ENCODE data around the gene VWA8.

Gene VWA8

GRCh38 chr13:41960637-41961465 is at the start of gene VWA8:
VWA8 (minus strand) TSS chr13:41961109; CDS start chr13:41961015, 94 bp downstream.
- peak; percentile 82 to 86 for DNase-seq

GRCh38 chr13:42009057-42009456 is 48.1 kb upstream of the VWA8 start:
- DNase-seq: no peak

DNA sequence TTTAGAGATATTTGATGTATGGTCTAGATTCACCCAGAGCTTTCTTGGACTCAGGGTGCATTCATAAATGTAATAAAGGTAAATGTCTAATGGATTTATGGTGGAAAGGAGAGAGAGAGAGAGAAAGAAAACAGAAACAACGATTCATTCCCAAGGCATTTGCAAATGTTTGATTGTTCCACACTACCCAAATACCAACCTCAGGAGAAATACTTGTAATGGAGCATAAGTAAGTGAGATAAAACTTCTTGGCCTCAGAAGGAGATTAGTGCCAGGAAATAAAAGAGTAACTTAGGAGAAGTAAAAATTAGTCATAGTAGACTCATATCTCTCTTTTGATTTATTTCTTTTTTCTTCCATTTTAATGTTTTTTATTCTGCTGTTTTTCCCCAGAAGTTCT is 46.9 kb upstream of the VWA8 start:
- DNase-seq: no peak

DNA sequence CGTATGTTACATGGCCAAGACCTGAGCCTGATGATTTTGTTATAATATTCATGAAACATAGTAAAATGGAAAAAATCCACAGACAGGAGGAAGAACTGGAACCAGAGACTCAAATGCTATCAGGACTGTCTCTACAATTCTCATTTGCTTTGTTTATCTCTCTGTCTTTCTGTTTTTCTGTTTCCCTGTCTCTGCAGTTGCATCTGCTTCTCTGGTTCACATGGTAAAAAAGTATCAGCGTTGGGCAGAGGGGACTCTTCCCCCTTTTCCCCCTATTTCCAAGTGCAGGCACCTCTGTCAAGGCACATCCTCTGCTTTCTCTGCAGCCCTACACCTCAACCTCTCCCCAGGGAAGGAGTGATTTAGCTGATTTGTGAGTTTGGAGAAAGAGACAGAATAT is 41.2 kb upstream of the VWA8 start:
- no peak for DNase-seq

DNA sequence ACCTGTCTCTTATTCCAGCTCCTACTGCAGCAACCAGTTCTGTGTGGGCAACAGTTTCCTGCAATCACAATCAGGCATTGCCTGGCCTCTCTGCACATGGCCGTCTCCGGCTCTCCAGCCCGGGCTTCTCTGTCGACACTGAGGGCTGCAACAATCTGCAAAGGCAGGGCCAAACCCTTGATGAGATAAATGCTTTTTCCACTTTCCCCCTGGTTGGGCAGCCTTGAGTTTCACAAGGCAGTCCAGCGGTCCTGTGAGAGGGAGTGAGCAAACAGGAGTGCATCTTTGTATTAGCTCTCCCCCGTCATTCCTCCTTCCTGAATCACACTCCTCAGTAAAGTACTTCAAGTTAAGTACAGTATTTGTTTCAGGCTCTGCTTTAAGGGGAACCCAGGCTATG is 40.7 kb upstream of the VWA8 start:
- no peak for DNase-seq

GRCh38 chr13:42000846-42001245 is 39.9 kb upstream of the VWA8 start:
- no peak for DNase-seq

DNA sequence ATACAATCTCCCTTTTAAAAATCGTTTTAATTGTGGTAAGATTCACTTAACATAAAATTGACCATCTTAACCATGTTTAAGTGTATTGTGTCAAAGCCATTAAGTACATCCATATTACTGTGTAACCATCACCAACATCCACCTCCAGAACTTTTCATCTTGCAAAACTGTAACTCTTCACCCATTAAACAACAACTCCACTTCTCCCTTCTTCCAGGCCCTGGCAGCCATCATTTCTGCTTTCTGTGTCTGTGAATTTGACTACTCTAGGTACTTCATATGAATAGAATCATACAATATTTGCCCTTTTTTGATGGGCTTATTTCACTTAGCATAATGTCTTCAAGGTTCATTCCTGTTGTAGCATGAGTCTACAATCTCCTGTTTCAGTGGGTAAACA is 36.5 kb upstream of the VWA8 start:
- DNase-seq: no peak

DNA sequence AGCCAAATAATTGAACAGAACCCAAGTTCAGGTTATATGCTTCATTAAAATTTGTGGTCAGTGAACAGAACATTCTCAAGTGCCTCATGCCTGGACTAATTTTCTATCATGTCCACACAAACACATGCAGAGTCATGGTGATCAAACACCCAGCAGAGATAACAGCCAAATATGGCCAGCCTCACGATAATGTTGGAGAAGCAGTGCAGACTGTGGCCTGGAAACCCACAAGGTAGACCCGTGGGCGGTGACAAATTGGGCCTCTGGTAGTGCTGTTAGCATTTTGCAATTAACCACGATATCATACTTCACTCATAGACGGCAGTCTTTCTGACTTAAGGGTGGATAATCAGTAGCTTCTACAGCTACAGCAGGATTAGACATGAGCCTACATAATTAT is 35.0 kb upstream of the VWA8 start:
- DNase-seq: no peak

DNA sequence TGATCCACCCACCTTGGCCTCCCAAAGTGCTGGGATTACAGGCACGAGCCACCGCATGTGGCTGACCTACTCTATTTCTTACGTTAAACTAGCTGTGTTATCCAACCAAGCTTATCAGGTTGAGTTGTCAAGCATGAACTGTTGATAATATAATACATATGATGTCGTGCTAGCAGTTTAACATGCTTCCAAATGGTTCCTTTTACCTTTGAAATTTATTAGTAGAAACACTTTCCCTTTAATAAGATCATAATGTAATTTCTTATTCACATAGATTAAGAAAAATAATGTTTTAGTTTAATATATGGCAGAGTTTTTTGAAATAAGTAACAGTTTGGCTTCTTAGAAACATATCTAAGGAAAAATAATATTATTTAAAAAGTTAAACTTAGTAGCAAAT is 34.4 kb upstream of the VWA8 start:
- DNase-seq: no peak

- no peak for DNase-seq
Observed at GRCh38 chr13:41994696-41995095, 33.8 kb upstream of the VWA8 start.

GRCh38 chr13:41991936-41992335 is 31.0 kb upstream of the VWA8 start:
- DNase-seq: no peak

DNA sequence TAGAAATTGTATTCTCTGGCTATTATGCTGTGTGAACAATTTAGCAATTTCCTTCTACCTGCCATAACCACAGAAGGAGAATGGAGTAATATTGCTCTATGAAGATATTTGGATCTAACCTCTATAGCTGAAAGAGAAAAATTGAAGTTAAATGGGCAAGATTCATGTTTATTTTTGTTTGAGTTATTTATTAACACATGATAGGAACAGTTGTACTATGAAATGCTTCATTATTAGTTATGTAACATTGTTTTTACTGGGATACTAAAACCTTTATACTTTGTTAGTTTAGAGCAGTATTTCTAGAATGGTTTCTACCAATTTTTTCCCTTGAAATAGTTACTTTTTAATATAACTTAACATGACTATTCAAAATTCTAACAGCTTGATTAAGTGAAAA is 27.3 kb upstream of the VWA8 start:
- no peak for DNase-seq

DNA sequence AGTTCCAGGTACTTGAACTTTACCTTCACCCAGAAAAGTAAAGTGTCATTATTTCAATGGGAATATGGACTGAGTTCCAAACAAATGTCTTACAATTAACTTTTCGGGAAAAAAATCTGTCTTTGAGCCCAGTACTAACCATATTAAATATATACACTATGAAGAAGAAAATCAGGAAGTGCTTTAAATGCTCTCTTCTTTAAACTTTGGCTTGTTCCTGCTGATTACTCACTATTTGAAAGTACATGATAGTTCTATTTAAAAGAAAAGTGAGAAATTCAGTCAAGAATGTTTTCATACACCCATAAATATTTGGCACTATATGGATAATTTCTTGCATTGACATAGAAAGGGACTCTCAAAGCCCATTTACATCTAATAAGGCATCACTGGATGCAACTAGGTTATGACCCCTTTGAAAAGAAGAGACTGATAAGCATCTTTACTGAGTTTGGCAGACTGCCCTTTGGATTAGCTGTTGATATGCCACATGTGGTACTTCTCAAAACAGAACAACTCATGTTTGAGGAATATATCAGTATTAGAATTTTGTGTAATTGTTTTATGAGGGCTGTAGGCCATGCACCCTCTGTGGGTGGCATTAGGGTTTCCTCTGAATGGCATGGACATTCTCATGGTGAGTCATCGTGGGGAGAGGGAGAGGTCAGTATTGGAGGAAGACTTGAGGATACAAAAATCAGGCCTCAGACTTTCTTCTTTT is 25.0 kb upstream of the VWA8 start:
- no peak for DNase-seq

GRCh38 chr13:41981951-41982715 is 21.2 kb upstream of the VWA8 start:
- no peak for DNase-seq

DNA sequence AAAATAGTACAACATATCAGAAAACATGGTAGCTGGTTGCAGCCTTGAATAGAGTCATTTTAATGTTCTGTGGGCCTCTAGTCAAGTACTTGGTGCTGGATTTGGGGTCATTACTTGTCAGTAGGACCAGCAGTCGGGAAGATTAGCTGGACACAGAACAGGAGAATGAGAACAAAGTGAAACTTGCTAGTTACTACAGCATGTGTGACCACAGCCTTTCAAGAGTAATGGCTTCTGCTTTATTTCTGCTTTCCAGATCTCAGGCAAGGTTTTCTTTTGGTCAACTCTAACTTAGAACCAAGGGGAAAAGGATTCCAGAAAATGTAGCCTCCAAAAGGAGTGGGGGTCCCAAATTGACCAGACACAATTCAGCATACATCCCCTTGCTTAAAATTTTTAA is 17.1 kb upstream of the VWA8 start:
- DNase-seq: no peak

DNA sequence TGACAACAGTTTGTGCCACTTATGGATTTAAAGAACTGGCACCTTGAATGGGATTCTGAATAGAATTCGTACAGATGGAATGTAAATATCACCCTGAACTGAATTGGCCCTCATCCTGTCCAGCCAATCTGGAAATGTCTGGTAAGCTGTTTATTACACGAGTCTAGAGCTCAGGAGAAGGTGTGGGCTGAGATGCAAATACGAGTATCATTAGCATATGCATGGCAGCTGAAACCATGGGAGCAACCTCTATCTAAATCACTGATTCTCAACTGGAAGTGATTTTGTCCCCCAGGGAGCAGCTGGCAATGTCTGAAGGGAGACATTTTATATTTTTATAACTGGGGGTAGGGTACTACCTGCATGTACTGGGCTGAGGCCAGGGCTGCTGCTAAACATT is 15.6 kb upstream of the VWA8 start:
- DNase-seq: no peak

DNA sequence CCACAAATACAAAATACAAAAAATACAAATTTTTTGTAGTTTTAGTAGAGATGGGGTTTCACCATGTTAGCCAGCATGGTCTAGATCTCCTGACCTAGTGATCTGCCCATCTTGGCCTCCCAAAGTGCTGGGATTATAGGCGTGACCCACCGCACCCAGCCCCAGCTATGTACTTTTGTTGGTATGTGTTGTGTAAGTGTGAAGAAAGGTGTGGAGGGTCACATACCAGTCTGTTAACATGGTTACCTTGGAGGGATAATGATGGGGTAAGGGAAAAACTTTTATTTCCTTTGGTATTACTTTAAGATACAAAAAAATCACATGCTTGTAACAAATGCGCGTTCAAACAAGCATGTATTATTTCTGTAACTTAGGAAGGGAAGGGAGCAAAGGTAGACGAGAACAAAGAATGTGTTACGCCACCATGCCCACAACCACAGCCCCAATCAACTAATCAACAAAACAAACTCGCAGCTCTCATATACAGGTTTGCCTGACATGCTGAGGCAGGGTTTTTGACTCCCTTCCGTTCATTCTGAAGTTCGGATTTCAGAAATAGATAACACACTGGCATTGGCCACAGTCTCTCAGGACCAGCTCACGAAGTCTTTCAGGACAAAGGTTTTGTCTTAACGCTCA is 13.5 kb upstream of the VWA8 start:
- peak in 1 of 2 donors; percentile 36 for DNase-seq

GRCh38 chr13:41973247-41973741 is 12.4 kb upstream of the VWA8 start:
- no peak for DNase-seq

DNA sequence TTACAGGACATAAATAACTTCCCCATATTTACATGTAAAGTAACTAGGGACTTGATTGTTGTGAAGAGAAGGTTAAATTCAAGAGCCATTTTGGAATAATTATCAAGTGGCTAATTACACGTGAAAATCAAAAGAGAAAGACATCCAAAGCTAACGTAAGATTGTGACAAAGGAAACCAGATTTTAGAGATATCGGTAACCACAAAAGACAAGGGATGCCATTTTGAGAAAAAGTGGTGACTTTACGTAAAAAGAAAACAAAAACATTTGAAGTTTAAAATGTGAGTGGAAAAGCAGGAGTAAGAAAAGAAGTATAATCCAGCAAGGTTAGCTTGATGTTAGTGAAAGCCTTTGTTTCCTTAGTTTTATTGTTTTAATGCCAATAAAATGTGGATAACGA is 10.9 kb upstream of the VWA8 start:
- DNase-seq: peak in 1 of 2 donors; percentile 51

DNA sequence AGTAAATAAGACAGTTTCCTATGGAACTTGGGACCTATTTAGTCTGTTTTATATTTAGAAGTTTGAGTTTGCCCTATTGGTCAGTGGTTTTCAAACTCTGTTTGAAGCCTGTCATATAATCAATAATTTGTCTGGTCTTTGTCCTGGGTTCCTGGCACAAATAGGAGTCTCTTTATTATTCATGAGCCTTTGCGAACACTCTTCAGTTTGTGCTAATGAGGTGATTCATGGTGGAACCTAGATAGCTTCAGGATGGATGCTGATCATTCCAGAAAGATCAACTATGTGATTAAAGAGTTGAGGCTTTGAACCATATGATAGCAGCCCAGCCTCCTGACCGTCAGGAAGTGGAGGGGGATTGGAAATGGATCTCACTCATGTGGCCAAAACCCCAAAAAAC is 10.0 kb upstream of the VWA8 start:
- no peak for DNase-seq

DNA sequence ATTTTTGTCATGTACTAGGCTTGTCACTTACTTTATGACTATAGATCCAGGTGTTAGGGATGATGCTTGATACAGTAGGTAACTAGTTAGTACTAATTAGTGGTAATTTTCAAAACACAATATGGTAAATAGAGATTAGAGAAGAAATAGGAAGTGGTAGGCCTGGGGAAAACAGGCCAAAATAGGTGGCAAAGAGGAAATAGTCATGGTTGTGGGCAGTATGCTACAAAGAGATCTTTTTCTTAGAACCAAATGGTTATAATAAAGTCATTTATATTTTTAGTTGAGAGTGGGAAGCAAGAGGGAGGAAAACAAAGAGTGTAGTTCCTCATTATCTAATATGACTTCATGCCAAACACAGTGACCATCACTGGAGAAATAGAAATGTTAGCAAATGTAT is 9.1 kb upstream of the VWA8 start:
- DNase-seq: no peak

GRCh38 chr13:41969072-41969471 is 8.2 kb upstream of the VWA8 start:
- DNase-seq: no peak

DNA sequence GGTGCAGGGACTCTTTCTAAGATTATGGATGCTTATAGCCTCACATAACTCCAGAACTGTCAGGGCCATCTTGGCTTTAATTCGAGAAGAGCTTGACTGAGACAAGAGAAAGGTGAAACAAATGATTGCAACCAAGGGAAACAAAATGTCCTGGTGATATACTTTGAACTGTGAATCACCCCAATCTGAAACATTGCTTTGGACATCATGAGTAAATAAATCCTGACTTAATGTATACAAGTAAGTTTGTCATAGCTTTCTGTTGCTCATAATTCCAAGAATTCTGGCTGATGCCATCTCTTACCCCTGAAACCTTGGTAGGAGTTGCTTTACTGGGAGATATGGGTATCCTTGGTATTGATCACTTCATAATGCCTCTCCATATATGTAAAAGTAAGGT is 5.8 kb upstream of the VWA8 start:
- DNase-seq: no peak

Data from CD4-positive, alpha-beta T cell treated with Interleukin-4 for 1 hour (primary cell).